Endothelial cell (in vitro differentiated cells): ENCODE measurements around the gene RS1. TPM values are rescaled to one million over a fixed set of nuclear protein-coding genes. Genes with fewer than 3 reads are reported as not detected.

Experiments
- DNase-seq: peaks from one replicate; pipeline ENCODE4 v3.0.0; 2021; ENCODE audit warnings: low spot score
- H3K27ac Mint-ChIP-seq: one replicate; pipeline ENCODE4 v1.8.0; 2021; ENCODE audit warnings: mixed read lengths, inconsistent platforms; ENCODE audit not compliant: unreplicated experiment
- H3K27me3 Mint-ChIP-seq: one replicate; pipeline ENCODE4 v1.8.0; 2021; ENCODE audit warnings: mild to moderate bottlenecking, moderate library complexity, mixed read lengths, inconsistent platforms; ENCODE audit not compliant: unreplicated experiment
- H3K36me3 Mint-ChIP-seq: one replicate; pipeline ENCODE4 v1.8.0; 2021; ENCODE audit warnings: mild to moderate bottlenecking, low read depth, mixed read lengths, inconsistent platforms; ENCODE audit not compliant: unreplicated experiment
- H3K4me1 Mint-ChIP-seq: one replicate; pipeline ENCODE4 v1.8.0; 2021; ENCODE audit warnings: mild to moderate bottlenecking, mixed read lengths, inconsistent platforms; ENCODE audit not compliant: unreplicated experiment
- H3K4me3 Mint-ChIP-seq: one replicate; pipeline ENCODE4 v1.8.0; 2021; ENCODE audit warnings: mild to moderate bottlenecking, mixed read lengths, inconsistent platforms; ENCODE audit not compliant: unreplicated experiment
- H3K9me3 Mint-ChIP-seq: one replicate; pipeline ENCODE4 v1.8.0; 2021; ENCODE audit warnings: mixed read lengths, inconsistent platforms; ENCODE audit not compliant: unreplicated experiment
- CTCF ChIP-seq: fragments of 200-600 bp; sonication (generic); IDR thresholded peaks from one replicate; pipeline ENCODE4 v1.5.0; 2021; ENCODE audit warnings: antibody characterized with exemption; ENCODE audit not compliant: unreplicated experiment
- total RNA-seq: library from RNA; stranded (reverse); fragmentation: NEBNext Ultra II Directional; extraction: Animal tissue kit (Norgen Biotek cat#: 25700); gene quantifications from one replicate; pipeline ENCODE4 v1.2.1, GENCODE V29; 2021; ENCODE audit not compliant: unreplicated experiment

RS1 gene
- total RNA-seq, 1 donor from 2014 or later, result not detected

- Mint-ChIP-seq H3K27ac (no peak overlapping the region), H3K4me3 (no peak overlapping the region), H3K4me1 (no peaks in the 10 kb centered on the region), H3K9me3 (no peaks in the 10 kb centered on the region), H3K27me3 (peaks cover 3% of the 10 kb centered on the region), H3K36me3 (no peaks in the 10 kb centered on the region)
- DNase-seq, result no peak
- TF ChIP-seq CTCF, result no peak
Observed at GRCh38 chrX:18654875-18655836, 16.8 kb downstream of the RS1 start.

- Mint-ChIP-seq H3K36me3 (no peaks in the 10 kb centered on the region), H3K4me1 (no peaks in the 10 kb centered on the region), H3K27ac (no peak overlapping the region), H3K9me3 (no peaks in the 10 kb centered on the region), H3K27me3 (peaks cover 3% of the 10 kb centered on the region), H3K4me3 (no peak overlapping the region)
- no peak for DNase-seq
- TF ChIP-seq CTCF, result no peak
Observed at GRCh38 chrX:18652636-18653035, 19.3 kb downstream of the RS1 start.

GRCh38 chrX:18650662-18651061, 21.2 kb downstream of the RS1 start:
- Mint-ChIP-seq H3K36me3 (no peaks in the 10 kb centered on the region), H3K27me3 (peaks cover 3% of the 10 kb centered on the region), H3K4me3 (no peak overlapping the region), H3K4me1 (no peaks in the 10 kb centered on the region), H3K9me3 (no peaks in the 10 kb centered on the region), H3K27ac (no peak overlapping the region)
- TF ChIP-seq CTCF, result no peak
- DNase-seq, result no peak

- no peaks in the 10 kb centered on the region for H3K36me3 Mint-ChIP-seq
- H3K27me3 Mint-ChIP-seq, result peaks cover 5% of the 10 kb centered on the region
- H3K4me1 Mint-ChIP-seq, result no peaks in the 10 kb centered on the region
- H3K9me3 Mint-ChIP-seq, result no peaks in the 10 kb centered on the region
- H3K4me3 Mint-ChIP-seq, result no peak overlapping the region
- no peak for DNase-seq
- H3K27ac Mint-ChIP-seq, result no peak overlapping the region
- no peak for TF ChIP-seq CTCF
Observed at GRCh38 chrX:18649498-18649951, 22.4 kb downstream of the RS1 start.

GRCh38 chrX:18647621-18648020, 24.3 kb downstream of the RS1 start:
- Mint-ChIP-seq H3K9me3 (no peaks in the 10 kb centered on the region), H3K27ac (no peak overlapping the region), H3K4me1 (no peaks in the 10 kb centered on the region), H3K27me3 (peaks cover 5% of the 10 kb centered on the region), H3K4me3 (no peak overlapping the region), H3K36me3 (no peaks in the 10 kb centered on the region)
- no peak for TF ChIP-seq CTCF
- DNase-seq, result no peak
